ENCODE results near the gene BSDC1. TPM values are rescaled to one million over a fixed set of nuclear protein-coding genes. Genes with fewer than 3 reads are reported as not detected.

Gene BSDC1
- total and polyA plus RNA-seq, 2 of the 13 experiments (the other 11 are each of a cell fraction or from before 2014, with no cell fraction given) = 40.3 to 64.2 TPM

- TF ChIP-seq ZNF773 (CRISPR knock-in tag; IDR thresholded peaks at IDR 0.05; ENCODE audit: borderline replicate concordance) (no peak), ZNF891 (CRISPR knock-in tag; IDR thresholded peaks at IDR 0.05) (no peak), SRSF1 (optimal IDR thresholded peaks at IDR 0.05; ENCODE audit: low read depth, low read length) (no peak), ZBTB7B (CRISPR knock-in tag; IDR thresholded peaks at IDR 0.05) (0 out of 2 replicates have a peak, but pooled peaks have one; percentile 19), HNRNPUL1 (IDR thresholded peaks at IDR 0.05; ENCODE audit: low read depth, low read length) (no peak), HNF4A (CRISPR knock-in tag; IDR thresholded peaks at IDR 0.05) (peak; percentile 40; the same call in 1 of the 2 replicates), ZNF704 (CRISPR knock-in tag; IDR thresholded peaks at IDR 0.05; ENCODE audit: borderline replicate concordance) (no peak), RFXAP (CRISPR knock-in tag; IDR thresholded peaks at IDR 0.05; ENCODE audit: borderline replicate concordance) (0 out of 2 replicates have a peak, but pooled peaks have one; percentile 37), ZKSCAN8 (CRISPR knock-in tag; IDR thresholded peaks at IDR 0.05; ENCODE audit: borderline replicate concordance) (no peak), ATAD3A (CRISPR knock-in tag; IDR thresholded peaks at IDR 0.05) (no peak), ZNF34 (CRISPR knock-in tag; IDR thresholded peaks at IDR 0.05; ENCODE audit: borderline replicate concordance) (no peak), RNF2 (conservative IDR thresholded peaks at IDR 0.05; ENCODE audit: low read depth) (no peak), GPN1 (CRISPR knock-in tag; IDR thresholded peaks at IDR 0.05; ENCODE audit: borderline replicate concordance) (no peak), CC2D1A (CRISPR knock-in tag; IDR thresholded peaks at IDR 0.05) (no peak), NCOA1 (CRISPR knock-in tag; IDR thresholded peaks at IDR 0.05) (no peak), ZNF780A (CRISPR knock-in tag; IDR thresholded peaks at IDR 0.05) (no peak), TEF (CRISPR knock-in tag; IDR thresholded peaks at IDR 0.05) (no peak), MTF2 (CRISPR knock-in tag; IDR thresholded peaks at IDR 0.05; ENCODE audit: borderline replicate concordance) (no peak), NR0B2 (CRISPR knock-in tag; IDR thresholded peaks at IDR 0.05) (no peak), KMT2A (CRISPR knock-in tag; IDR thresholded peaks at IDR 0.05) (no peak), PAX8 (CRISPR knock-in tag; IDR thresholded peaks at IDR 0.05; ENCODE audit: borderline replicate concordance) (no peak), ATF4 (CRISPR knock-in tag; IDR thresholded peaks at IDR 0.05) (no peak), ZNF33B (CRISPR knock-in tag; IDR thresholded peaks at IDR 0.05) (no peak), YY1 (IDR thresholded peaks at IDR 0.05; ENCODE audit: insufficient read depth, insufficient replicate concordance, low read depth, low read length) (no peak), FOXK1 (CRISPR knock-in tag; IDR thresholded peaks at IDR 0.05; ENCODE audit: borderline replicate concordance, low read depth) (peak; percentile 37; the same call in 1 of the 2 replicates), EEA1 (CRISPR knock-in tag; IDR thresholded peaks at IDR 0.05; ENCODE audit: borderline replicate concordance) (no peak), XRCC5 (optimal IDR thresholded peaks at IDR 0.05; ENCODE audit: low read length) (no peak)
These were observed 48.9 kb downstream of the BSDC1 start (continued) for GRCh38 chr1:32345289-32345827.

Data from HepG2 (cell line).